Measurements from ENCODE around the gene LACTBL1.

DNA sequence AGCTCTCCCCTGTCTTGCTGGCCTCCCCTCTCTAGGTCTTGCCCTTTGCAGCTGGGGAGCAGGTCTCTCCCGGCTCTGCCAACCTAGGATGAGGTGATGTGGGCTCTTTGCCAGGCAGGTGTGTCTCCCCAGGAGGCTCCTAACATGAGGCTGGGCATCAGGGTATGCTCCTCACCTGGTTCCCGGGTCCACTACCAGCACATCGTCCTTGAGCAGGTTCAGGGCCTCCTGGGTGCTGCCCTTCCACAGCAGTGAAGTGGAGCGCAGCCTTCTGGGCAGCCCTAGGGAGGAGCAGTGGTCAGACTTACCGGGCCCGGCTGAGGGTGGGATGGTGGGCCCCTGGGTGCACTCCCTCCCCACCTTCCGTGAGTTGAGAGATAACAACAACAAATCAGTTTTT is 17.5 kb downstream of the LACTBL1 start:
- TF ChIP-seq, protein P1, sequence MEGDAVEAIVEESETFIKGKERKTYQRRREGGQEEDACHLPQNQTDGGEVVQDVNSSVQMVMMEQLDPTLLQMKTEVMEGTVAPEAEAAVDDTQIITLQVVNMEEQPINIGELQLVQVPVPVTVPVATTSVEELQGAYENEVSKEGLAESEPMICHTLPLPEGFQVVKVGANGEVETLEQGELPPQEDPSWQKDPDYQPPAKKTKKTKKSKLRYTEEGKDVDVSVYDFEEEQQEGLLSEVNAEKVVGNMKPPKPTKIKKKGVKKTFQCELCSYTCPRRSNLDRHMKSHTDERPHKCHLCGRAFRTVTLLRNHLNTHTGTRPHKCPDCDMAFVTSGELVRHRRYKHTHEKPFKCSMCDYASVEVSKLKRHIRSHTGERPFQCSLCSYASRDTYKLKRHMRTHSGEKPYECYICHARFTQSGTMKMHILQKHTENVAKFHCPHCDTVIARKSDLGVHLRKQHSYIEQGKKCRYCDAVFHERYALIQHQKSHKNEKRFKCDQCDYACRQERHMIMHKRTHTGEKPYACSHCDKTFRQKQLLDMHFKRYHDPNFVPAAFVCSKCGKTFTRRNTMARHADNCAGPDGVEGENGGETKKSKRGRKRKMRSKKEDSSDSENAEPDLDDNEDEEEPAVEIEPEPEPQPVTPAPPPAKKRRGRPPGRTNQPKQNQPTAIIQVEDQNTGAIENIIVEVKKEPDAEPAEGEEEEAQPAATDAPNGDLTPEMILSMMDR (conservative IDR thresholded peaks at IDR 0.05 in 1 of 2, IDR thresholded peaks at IDR 0.05 in 1 of 2; ENCODE audit: low read depth in 1 of 2, low read length in 2 of 2) = no peak
- TF ChIP-seq EZH2 (IDR thresholded peaks at IDR 0.05; ENCODE audit: low read length, missing control alignments) = no peak
